Gastrocnemius medialis (tissue), 4 donors: Measurements from ENCODE around the gene UGT1A9.

Experiments
- CTCF ChIP-seq, 5 experiments: fragments of 450-650 bp in 3 of 5; fragments of 200-600 bp in 2 of 5; sonication (generic) in 2 of 5; IDR thresholded peaks in 4 of 5; conservative IDR thresholded peaks in 1 of 5; 1 replicate in 4 of 5; 2 replicates in 1 of 5; pipeline ENCODE4 v1.5.1; 2016 to 2019; ENCODE audit warnings: antibody characterized with exemption in 5 of 5, mild to moderate bottlenecking in 3 of 5, moderate library complexity in 3 of 5
- POLR2A ChIP-seq, 2 donors: fragments of 450-650 bp; IDR thresholded peaks; one replicate each; pipeline ENCODE4 v1.6.1; 2017; ENCODE audit warnings: antibody characterized with exemption in 2 of 2, mild to moderate bottlenecking in 2 of 2, moderate library complexity in 2 of 2

- no peak for TF ChIP-seq CTCF (IDR thresholded peaks at IDR 0.05 in 4 of 5, conservative IDR thresholded peaks at IDR 0.05 in 1 of 5)
- no peak for TF ChIP-seq POLR2A (IDR thresholded peaks at IDR 0.05)
These were observed 16.6 kb downstream of the UGT1A9 start for GRCh38 chr2:233688341-233688740.
